ENCODE results near the gene ZDHHC5.
"Not testable (repeated sequence)": the region's sequence is repeated elsewhere in the genome, so short reads cannot be mapped to it uniquely, and the experiment has no call there.

Gene ZDHHC5

GRCh38 chr11:57680552-57680874 is 12.6 kb downstream of the ZDHHC5 start:
- H3K4me1 Mint-ChIP-seq: peaks cover 61% of the 10 kb centered on the region
- peak overlapping the region; percentile 4 for H3K27ac Mint-ChIP-seq
- H3K36me3 Mint-ChIP-seq: peaks cover 22% of the 10 kb centered on the region
- no peaks in the 10 kb centered on the region for H3K9me3 Mint-ChIP-seq
- no peak overlapping the region for H3K4me3 Mint-ChIP-seq
- no peaks in the 10 kb centered on the region for H3K27me3 Mint-ChIP-seq

GRCh38 chr11:57681168-57681567 is 13.3 kb downstream of the ZDHHC5 start:
- no peaks in the 10 kb centered on the region for H3K9me3 Mint-ChIP-seq
- H3K36me3 Mint-ChIP-seq: peaks cover 18% of the 10 kb centered on the region
- H3K4me3 Mint-ChIP-seq: no peak overlapping the region
- peak overlapping the region; percentile 59 for H3K27ac Mint-ChIP-seq
- H3K27me3 Mint-ChIP-seq: no peaks in the 10 kb centered on the region
- H3K4me1 Mint-ChIP-seq: peaks cover 54% of the 10 kb centered on the region

- not testable (repeated sequence) for H3K9me3 Mint-ChIP-seq, H3K4me1 Mint-ChIP-seq, H3K4me3 Mint-ChIP-seq, H3K27ac Mint-ChIP-seq, H3K27me3 Mint-ChIP-seq
- H3K36me3 Mint-ChIP-seq: peaks cover 17% of the 10 kb centered on the region
Observed at GRCh38 chr11:57690474-57690873, 22.6 kb downstream of the ZDHHC5 start.

GRCh38 chr11:57698843-57699365 is 31.0 kb downstream of the ZDHHC5 start:
- Mint-ChIP-seq H3K9me3 (no peaks in the 10 kb centered on the region), H3K4me3 (no peak overlapping the region), H3K27me3 (no peaks in the 10 kb centered on the region), H3K27ac (no peak overlapping the region), H3K4me1 (no peaks in the 10 kb centered on the region), H3K36me3 (peaks cover 11% of the 10 kb centered on the region)

GRCh38 chr11:57699813-57700212 is 31.9 kb downstream of the ZDHHC5 start:
- no peaks in the 10 kb centered on the region for H3K27me3 Mint-ChIP-seq
- H3K9me3 Mint-ChIP-seq: no peaks in the 10 kb centered on the region

GRCh38 chr11:57700425-57700824 is 32.5 kb downstream of the ZDHHC5 start:
- Mint-ChIP-seq H3K27ac (no peak overlapping the region), H3K36me3 (peaks cover 13% of the 10 kb centered on the region), H3K27me3 (no peaks in the 10 kb centered on the region), H3K9me3 (no peaks in the 10 kb centered on the region), H3K4me3 (no peak overlapping the region), H3K4me1 (no peaks in the 10 kb centered on the region)

More at GRCh38 chr11:57699813-57700212, 31.9 kb downstream of the ZDHHC5 start:
- peaks cover 13% of the 10 kb centered on the region for H3K36me3 Mint-ChIP-seq
- no peak overlapping the region for H3K4me3 Mint-ChIP-seq
- H3K4me1 Mint-ChIP-seq: no peaks in the 10 kb centered on the region
- peak overlapping the region; percentile 57 for H3K27ac Mint-ChIP-seq

- Mint-ChIP-seq H3K9me3 (no peaks in the 10 kb centered on the region), H3K27ac (peak overlapping the region; percentile 41), H3K4me3 (no peak overlapping the region)
Observed at GRCh38 chr11:57703341-57703740, 35.4 kb downstream of the ZDHHC5 start.

GRCh38 chr11:57704932-57705331 is 37.0 kb downstream of the ZDHHC5 start:
- Mint-ChIP-seq H3K4me3 (no peak overlapping the region), H3K4me1 (peaks cover 12% of the 10 kb centered on the region), H3K27me3 (no peaks in the 10 kb centered on the region), H3K27ac (peak overlapping the region; percentile 72), H3K36me3 (peaks cover 6% of the 10 kb centered on the region), H3K9me3 (no peaks in the 10 kb centered on the region)

More at GRCh38 chr11:57703341-57703740, 35.4 kb downstream of the ZDHHC5 start:
- Mint-ChIP-seq H3K36me3 (peaks cover 8% of the 10 kb centered on the region), H3K4me1 (peaks cover 4% of the 10 kb centered on the region), H3K27me3 (no peaks in the 10 kb centered on the region)

- not testable (repeated sequence) for H3K9me3 Mint-ChIP-seq, H3K36me3 Mint-ChIP-seq, H3K4me3 Mint-ChIP-seq, H3K27me3 Mint-ChIP-seq
- Mint-ChIP-seq H3K4me1 (peaks cover 17% of the 10 kb centered on the region), H3K27ac (peak overlapping the region; percentile 51)
Observed at GRCh38 chr11:57705432-57705831, 37.5 kb downstream of the ZDHHC5 start.

- Mint-ChIP-seq H3K27me3 (no peaks in the 10 kb centered on the region), H3K4me3 (peak overlapping the region; percentile 0), H3K36me3 (no peaks in the 10 kb centered on the region), H3K4me1 (peaks cover 47% of the 10 kb centered on the region), H3K27ac (peak overlapping the region; percentile 69), H3K9me3 (no peaks in the 10 kb centered on the region)
Observed at GRCh38 chr11:57709802-57710367, 42.0 kb downstream of the ZDHHC5 start.

GRCh38 chr11:57711414-57712255 is 43.7 kb downstream of the ZDHHC5 start, which contains the start of gene MED19:
MED19 (minus strand) TSS chr11:57712215; CDS start chr11:57712179, 36 bp downstream.
- H3K27ac Mint-ChIP-seq: peak within 1 kb of the TSS; percentile 97
- peak within 1 kb of the TSS; percentile 100 for H3K4me3 Mint-ChIP-seq
- no peaks in the 10 kb centered on the region for H3K27me3 Mint-ChIP-seq
- no peaks in the 10 kb centered on the region for H3K9me3 Mint-ChIP-seq
- H3K36me3 Mint-ChIP-seq: no peaks in the 10 kb centered on the region
- peaks cover 47% of the 10 kb centered on the region for H3K4me1 Mint-ChIP-seq

GRCh38 chr11:57712256-57713150 is 44.6 kb downstream of the ZDHHC5 start, which contains the start of gene TMX2:
TMX2 (plus strand) TSS chr11:57712593; CDS start chr11:57712619, 26 bp downstream.
- H3K27me3 Mint-ChIP-seq: no peaks in the 10 kb centered on the region
- H3K9me3 Mint-ChIP-seq: no peaks in the 10 kb centered on the region
- H3K4me1 Mint-ChIP-seq: peaks cover 47% of the 10 kb centered on the region
- H3K27ac Mint-ChIP-seq: peak within 1 kb of the TSS; percentile 97
- peak within 1 kb of the TSS; percentile 100 for H3K4me3 Mint-ChIP-seq
- H3K36me3 Mint-ChIP-seq: no peaks in the 10 kb centered on the region

- H3K9me3 Mint-ChIP-seq: no peaks in the 10 kb centered on the region
- no peaks in the 10 kb centered on the region for H3K36me3 Mint-ChIP-seq
- no peaks in the 10 kb centered on the region for H3K27me3 Mint-ChIP-seq
- H3K27ac Mint-ChIP-seq: peak overlapping the region; percentile 65
- H3K4me1 Mint-ChIP-seq: peaks cover 42% of the 10 kb centered on the region
- H3K4me3 Mint-ChIP-seq: peak overlapping the region; percentile 100
Observed at GRCh38 chr11:57713835-57714234, 45.9 kb downstream of the ZDHHC5 start.

- H3K27ac Mint-ChIP-seq, H3K36me3 Mint-ChIP-seq, H3K4me3 Mint-ChIP-seq, H3K9me3 Mint-ChIP-seq, H3K27me3 Mint-ChIP-seq: not testable (repeated sequence)
- H3K4me1 Mint-ChIP-seq: peaks cover 23% of the 10 kb centered on the region
Observed at GRCh38 chr11:57716726-57717125, 48.8 kb downstream of the ZDHHC5 start.

GRCh38 chr11:57727185-57727584 is 59.3 kb downstream of the ZDHHC5 start:
- no peaks in the 10 kb centered on the region for H3K27me3 Mint-ChIP-seq
- H3K9me3 Mint-ChIP-seq: no peaks in the 10 kb centered on the region
- no peak overlapping the region for H3K27ac Mint-ChIP-seq
- no peak overlapping the region for H3K4me3 Mint-ChIP-seq
- H3K4me1 Mint-ChIP-seq: peaks cover 23% of the 10 kb centered on the region
- no peaks in the 10 kb centered on the region for H3K36me3 Mint-ChIP-seq

Data from activated naive CD4-positive, alpha-beta T cell treated with anti-CD3 and anti-CD28 coated beads, Interleukin-2, amount 50 U/mL, for 24 hours (primary cell).